Hepatocyte (in vitro differentiated cells): Measurements from ENCODE around the gene MEGF8. TPM values are rescaled to one million over a fixed set of nuclear protein-coding genes. Genes with fewer than 3 reads are reported as not detected.

Source experiments
- DNase-seq: peaks from one replicate; pipeline ENCODE4 v3.0.0-alpha.2; 2016; ENCODE audit warnings: low spot score
- H2AFZ ChIP-seq: fragments of 200-600 bp; sonication (generic); 2 replicates; pipeline ENCODE4 v1.6.0; 2016; ENCODE audit warnings: antibody characterized with exemption, mild to moderate bottlenecking
- H3K27ac ChIP-seq: fragments of 200-600 bp; sonication (generic); 2 replicates; pipeline ENCODE4 v1.5.1; 2016; ENCODE audit warnings: mild to moderate bottlenecking
- H3K27me3 ChIP-seq: fragments of 200-600 bp; sonication (generic); 2 replicates; pipeline ENCODE4 v1.6.1; 2016
- H3K36me3 ChIP-seq: fragments of 200-600 bp; sonication (generic); replicated peaks from 2 replicates; pipeline ENCODE4 v1.5.1; 2016; ENCODE audit warnings: low read depth; ENCODE audit not compliant: insufficient read depth
- H3K4me1 ChIP-seq: fragments of 200-600 bp; sonication (generic); 2 replicates; pipeline ENCODE4 v1.5.1; 2016; ENCODE audit warnings: mild to moderate bottlenecking, moderate library complexity; ENCODE audit not compliant: insufficient read depth
- H3K4me2 ChIP-seq: fragments of 200-600 bp; sonication (generic); 2 replicates; pipeline ENCODE4 v1.6.0; 2016
- H3K4me3 ChIP-seq: fragments of 200-600 bp; sonication (generic); 2 replicates; pipeline ENCODE4 v1.5.1; 2016; ENCODE audit warnings: mild to moderate bottlenecking
- H3K79me2 ChIP-seq: fragments of 200-600 bp; sonication (generic); 2 replicates; pipeline ENCODE4 v1.6.0; 2017; ENCODE audit warnings: mild to moderate bottlenecking
- H3K9me2 ChIP-seq: fragments of 200-600 bp; sonication (generic); replicated peaks from 2 replicates; pipeline ENCODE4 v1.6.0; 2017; ENCODE audit warnings: mild to moderate bottlenecking; ENCODE audit not compliant: insufficient read depth
- H3K9me3 ChIP-seq: fragments of 200-600 bp; sonication (generic); 2 replicates; pipeline ENCODE4 v1.5.1; 2016; ENCODE audit warnings: low read depth, mild to moderate bottlenecking
- H4K20me1 ChIP-seq: fragments of 200-600 bp; sonication (generic); 2 replicates; pipeline ENCODE4 v1.6.0; 2016; ENCODE audit warnings: mild to moderate bottlenecking; ENCODE audit not compliant: insufficient read depth, poor library complexity, severe bottlenecking
- CTCF ChIP-seq: fragments of 200-600 bp; sonication (generic); IDR thresholded peaks from 2 replicates; pipeline ENCODE4 v1.5.1; 2016; ENCODE audit warnings: antibody characterized with exemption, mild to moderate bottlenecking; ENCODE audit not compliant: poor library complexity
- EZH2 ChIP-seq: fragments of 200-600 bp; sonication (generic); IDR thresholded peaks from 2 replicates; pipeline ENCODE4 v1.6.1; 2016; ENCODE audit warnings: antibody characterized with exemption, mild to moderate bottlenecking, borderline replicate concordance
- EZH2phosphoT487 ChIP-seq: fragments of 200-600 bp; sonication (generic); IDR thresholded peaks from one replicate; pipeline ENCODE4 v1.6.1; 2018; ENCODE audit warnings: antibody characterized with exemption, mild to moderate bottlenecking, low read depth, moderate library complexity; ENCODE audit not compliant: unreplicated experiment, severe bottlenecking
- WGBS: methylation state at CpG from one replicate; pipeline ENCODE4 v1.1.6; 2016; ENCODE audit warnings: low lambda C conversion rate; ENCODE audit errors: missing lambda C conversion rate; 5-methylcytosine and 5-hydroxymethylcytosine counted together
- polyA plus RNA-seq: library from polyadenylated mRNA; unstranded; fragments of >200 nt; fragmentation: Nextera tagmentation; extraction: Ambion mirVana; gene quantifications from 2 replicates; pipeline ENCODE4 v1.2.1, GENCODE V29; 2016
- total RNA-seq: library from RNA; depleted of rRNA; stranded (reverse); fragments of >200 nt; gene quantifications from 2 replicates; pipeline ENCODE4 v1.2.3, GENCODE V29; 2014

The MEGF8 gene
- total and polyA plus RNA-seq, 2 experiments from 2014 or later = 8.3 to 19.2 TPM

- no peak within 1 kb of the TSS for H3K27ac ChIP-seq
- WGBS = 71% methylated on average over 12 of the region's 12 CpGs
- H4K20me1 ChIP-seq = no peaks in the 10 kb centered on the region
- DNase-seq = no peak
- no peaks in the 10 kb centered on the region for H3K9me2 ChIP-seq
- H3K4me2 ChIP-seq = no peak within 1 kb of the TSS
- no peak within 1 kb of the TSS for H3K4me3 ChIP-seq
- H3K79me2 ChIP-seq = no peaks in the 10 kb centered on the region
- no peaks in the 10 kb centered on the region for H3K36me3 ChIP-seq
- H3K27me3 ChIP-seq = peaks cover 26% of the 10 kb centered on the region
- no peaks in the 10 kb centered on the region for H3K9me3 ChIP-seq
- TF ChIP-seq EZH2 (no peak), EZH2phosphoT487 (no peak), CTCF (no peak)
- H2AFZ ChIP-seq = no peak within 1 kb of the TSS
- H3K4me1 ChIP-seq = no peaks in the 10 kb centered on the region
Observed at GRCh38 chr19:42389899-42390298, 64.5 kb downstream of the MEGF8 start, which contains the start of gene CNFN. CNFN (minus strand) TSS chr19:42390297; CDS start chr19:42389037, 1,260 bp downstream.

DNA sequence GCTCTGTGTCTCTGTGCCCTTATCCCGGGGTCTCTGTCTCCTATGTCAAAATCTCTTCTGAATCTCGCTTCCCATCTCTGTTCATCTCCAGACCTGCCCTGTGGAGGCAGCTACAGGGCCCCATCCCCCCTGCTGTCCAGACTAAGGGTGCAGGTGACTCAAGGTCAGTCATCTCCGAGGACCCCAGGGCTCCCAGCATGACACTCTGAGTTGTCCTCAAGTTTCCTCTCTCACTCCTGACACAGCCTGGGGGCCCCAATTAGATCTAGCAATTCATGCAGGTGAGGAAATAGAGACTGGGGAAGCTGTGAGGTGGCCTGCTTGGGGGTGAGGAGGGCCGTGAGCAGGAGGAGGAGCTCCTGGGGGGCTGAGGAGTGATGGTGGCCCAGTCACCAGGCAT lies 66.7 kb downstream of the MEGF8 start:
- Histone ChIP-seq H3K36me3 (no peaks in the 10 kb centered on the region), H3K4me1 (peaks cover 5% of the 10 kb centered on the region), H3K27ac (no peak overlapping the region), H3K9me2 (no peaks in the 10 kb centered on the region), H3K4me3 (no peak overlapping the region), H3K79me2 (no peaks in the 10 kb centered on the region), H4K20me1 (no peaks in the 10 kb centered on the region), H2AFZ (no peak overlapping the region), H3K4me2 (no peak overlapping the region), H3K9me3 (no peaks in the 10 kb centered on the region), H3K27me3 (peaks cover 26% of the 10 kb centered on the region)
- 68% methylated on average over 4 of the region's 4 CpGs for WGBS
- TF ChIP-seq CTCF (no peak), EZH2phosphoT487 (no peak), EZH2 (no peak)
- no peak for DNase-seq

DNA sequence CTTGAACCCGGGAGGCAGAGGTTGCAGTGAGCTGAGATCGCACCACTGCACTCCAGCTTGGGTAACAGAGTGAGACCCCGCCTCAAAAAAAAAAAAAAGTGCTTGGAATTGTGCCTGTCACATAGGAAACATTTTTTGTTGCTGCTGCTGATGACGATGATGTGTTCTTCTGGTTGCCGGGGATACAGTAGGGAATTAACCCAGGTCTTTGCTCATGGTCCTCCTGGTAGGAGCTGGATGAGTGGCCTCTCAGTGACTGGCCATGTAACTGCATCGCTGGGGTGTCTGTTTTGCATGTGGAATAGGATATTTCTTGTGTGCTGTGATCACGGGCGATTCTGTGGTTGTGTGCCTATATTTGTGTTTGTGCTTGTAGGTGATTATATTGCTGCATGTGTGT lies 69.3 kb downstream of the MEGF8 start:
- H2AFZ ChIP-seq = no peak overlapping the region
- H3K27me3 ChIP-seq = peaks cover 21% of the 10 kb centered on the region
- H3K4me2 ChIP-seq = no peak overlapping the region
- H3K9me3 ChIP-seq = no peaks in the 10 kb centered on the region
- no peaks in the 10 kb centered on the region for H4K20me1 ChIP-seq
- no peak overlapping the region for H3K27ac ChIP-seq
- no peaks in the 10 kb centered on the region for H3K9me2 ChIP-seq
- H3K79me2 ChIP-seq = peaks cover 7% of the 10 kb centered on the region
- no peak for DNase-seq
- peaks cover 12% of the 10 kb centered on the region for H3K4me1 ChIP-seq
- no peak for TF ChIP-seq CTCF
- no peak for TF ChIP-seq EZH2
- TF ChIP-seq EZH2phosphoT487 = no peak
- H3K36me3 ChIP-seq = no peaks in the 10 kb centered on the region
- WGBS = 94% methylated on average over 8 of the region's 8 CpGs
- H3K4me3 ChIP-seq = no peak overlapping the region
